ENCODE data around the gene FAM162A. TPM values are rescaled to one million over a fixed set of nuclear protein-coding genes. Genes with fewer than 3 reads are reported as not detected.

Gene FAM162A
- total and polyA plus RNA-seq, 9 of the 15 experiments (the other 6 are each of a cell fraction or from before 2014, with no cell fraction given), result 37.5 to 211 (median 101) TPM

- no peaks in the 10 kb centered on the region for H3K36me3 ChIP-seq (ENCODE audit: control insufficient read depth, insufficient read depth, low read length)
- H3K27me3 ChIP-seq (ENCODE audit: control insufficient read depth in 2 of 2, insufficient read depth in 2 of 2, low read length in 2 of 2), result no peaks in the 10 kb centered on the region
- ATAC-seq (no peak), DNase-seq (ENCODE audit: extremely low read depth in 1 of 4, low spot score in 3 of 4) (no peak), FAIRE-seq (no peak)
- no peaks in the 10 kb centered on the region for H3K9me1 ChIP-seq (ENCODE audit: control insufficient read depth, insufficient read depth, low read length)
- CTCF ChIA-PET (ENCODE audit: low intra/inter-chr PET ratio), result no interaction called here
- intact Hi-C loops (cut with micrococcal nuclease), result no loop called here
- no peak overlapping the region for H3K4me3 ChIP-seq
- peaks cover 0 to 8% of the 10 kb centered on the region in 2 experiments; a peak in 3 of 5 replicates for H3K4me1 ChIP-seq (replicated peaks in 1 of 2; ENCODE audit: control insufficient read depth in 2 of 2, insufficient read depth in 2 of 2, low read length in 2 of 2)
- H2AFZ ChIP-seq (ENCODE audit: low read depth, low read length), result no peak overlapping the region
- no peak overlapping the region for H3K4me2 ChIP-seq (ENCODE audit: insufficient read depth, low read length)
- no peak overlapping the region for H3K27ac ChIP-seq (ENCODE audit: extremely low read depth, low read depth, low read length)
- no TSS peak for BruUV-seq (replicated peaks)
- H4K20me1 ChIP-seq (replicated peaks; ENCODE audit: control insufficient read depth, insufficient read depth, low read length), result no peaks in the 10 kb centered on the region
- H3K9me3 ChIP-seq (replicated peaks; ENCODE audit: control insufficient read depth, insufficient read depth, low read depth, low read length), result no peaks in the 10 kb centered on the region
- POLR2A ChIA-PET, result no interaction called here
- no peak overlapping the region; a peak in 1 of 4 replicates for H3K9ac ChIP-seq (ENCODE audit: insufficient read depth in 1 of 2, low read depth in 2 of 2, low read length in 2 of 2)
- WGBS (ENCODE audit: insufficient coverage, low coverage, missing lambda C conversion rate), result 67% methylated on average over 1 of the region's 4 CpGs
- TF ChIP-seq TOE1 (IDR thresholded peaks at IDR 0.05; ENCODE audit: borderline replicate concordance) (no peak), TOE1 (CRISPR knock-in tag; IDR thresholded peaks at IDR 0.05; ENCODE audit: borderline replicate concordance, low read depth) (no peak), ZC3H4 (CRISPR knock-in tag; IDR thresholded peaks at IDR 0.05; ENCODE audit: borderline replicate concordance) (no peak), YBX1 (IDR thresholded peaks at IDR 0.05) (no peak)
- H3K79me2 ChIP-seq (ENCODE audit: control insufficient read depth, insufficient read depth, low read length), result no peaks in the 10 kb centered on the region
- in situ Hi-C loops (cut with MboI), result no loop called here
These were observed 32.4 kb upstream of the FAM162A start for GRCh38 chr3:122351612-122352011.

DNA sequence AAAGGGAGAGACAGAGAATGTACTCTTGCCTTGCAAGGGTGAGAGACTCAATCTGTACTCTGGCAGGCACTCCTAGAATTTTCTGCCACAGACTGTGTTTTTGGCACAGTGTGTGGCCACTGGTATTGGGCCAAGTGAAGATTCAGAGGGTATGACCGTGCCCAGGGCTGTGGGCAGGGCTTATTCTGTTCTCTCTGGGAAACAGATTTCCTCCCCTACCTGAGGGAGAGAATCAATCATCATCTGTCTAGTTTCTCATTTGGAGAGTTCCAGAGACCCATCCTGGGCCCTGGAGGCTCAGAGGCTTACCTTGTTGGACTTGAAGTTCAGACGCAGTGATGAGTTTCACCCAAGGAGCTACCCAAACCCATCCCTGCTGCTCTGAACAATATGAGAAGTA lies 30.8 kb upstream of the FAM162A start:
- no peak overlapping the region for H3K4me3 ChIP-seq
- H3K4me1 ChIP-seq (replicated peaks in 1 of 2; ENCODE audit: control insufficient read depth in 2 of 2, insufficient read depth in 2 of 2, low read length in 2 of 2), result peaks cover 0 to 8% of the 10 kb centered on the region in 2 experiments; a peak in 3 of 5 replicates
- ChIA-PET CTCF (ENCODE audit: low intra/inter-chr PET ratio) (no interaction called here), POLR2A (interaction anchor here (0.9 kb wide), 1 partner anchor 10 kb away, joined by 3 read pairs; no protein-coding TSS in a partner anchor)
- in situ Hi-C loops (cut with MboI), result no loop called here
- BruUV-seq (replicated peaks), result no TSS peak
- FAIRE-seq, result no peak
- H3K27me3 ChIP-seq (ENCODE audit: control insufficient read depth in 2 of 2, insufficient read depth in 2 of 2, low read length in 2 of 2), result no peaks in the 10 kb centered on the region
- no peaks in the 10 kb centered on the region for H3K9me1 ChIP-seq (ENCODE audit: control insufficient read depth, insufficient read depth, low read length)
- H3K9ac ChIP-seq (ENCODE audit: insufficient read depth in 1 of 2, low read depth in 2 of 2, low read length in 2 of 2), result no peak overlapping the region
- H4K20me1 ChIP-seq (replicated peaks; ENCODE audit: control insufficient read depth, insufficient read depth, low read length), result no peaks in the 10 kb centered on the region
- DNase-seq (ENCODE audit: extremely low read depth in 1 of 4, low spot score in 3 of 4), result no peak
- no peaks in the 10 kb centered on the region for H3K36me3 ChIP-seq (ENCODE audit: control insufficient read depth, insufficient read depth, low read length)
- intact Hi-C loops (cut with micrococcal nuclease), result no loop called here
- no peak overlapping the region for H2AFZ ChIP-seq (ENCODE audit: low read depth, low read length)
- no peaks in the 10 kb centered on the region for H3K79me2 ChIP-seq (ENCODE audit: control insufficient read depth, insufficient read depth, low read length)
- ATAC-seq, result no peak
- no peak overlapping the region for H3K27ac ChIP-seq (ENCODE audit: extremely low read depth, low read depth, low read length)
- no peak overlapping the region for H3K4me2 ChIP-seq (ENCODE audit: insufficient read depth, low read length)
- no peak for TF ChIP-seq E2F8 (IDR thresholded peaks at IDR 0.05; ENCODE audit: low read depth, partially characterized antibody)
- TF ChIP-seq, protein P1, sequence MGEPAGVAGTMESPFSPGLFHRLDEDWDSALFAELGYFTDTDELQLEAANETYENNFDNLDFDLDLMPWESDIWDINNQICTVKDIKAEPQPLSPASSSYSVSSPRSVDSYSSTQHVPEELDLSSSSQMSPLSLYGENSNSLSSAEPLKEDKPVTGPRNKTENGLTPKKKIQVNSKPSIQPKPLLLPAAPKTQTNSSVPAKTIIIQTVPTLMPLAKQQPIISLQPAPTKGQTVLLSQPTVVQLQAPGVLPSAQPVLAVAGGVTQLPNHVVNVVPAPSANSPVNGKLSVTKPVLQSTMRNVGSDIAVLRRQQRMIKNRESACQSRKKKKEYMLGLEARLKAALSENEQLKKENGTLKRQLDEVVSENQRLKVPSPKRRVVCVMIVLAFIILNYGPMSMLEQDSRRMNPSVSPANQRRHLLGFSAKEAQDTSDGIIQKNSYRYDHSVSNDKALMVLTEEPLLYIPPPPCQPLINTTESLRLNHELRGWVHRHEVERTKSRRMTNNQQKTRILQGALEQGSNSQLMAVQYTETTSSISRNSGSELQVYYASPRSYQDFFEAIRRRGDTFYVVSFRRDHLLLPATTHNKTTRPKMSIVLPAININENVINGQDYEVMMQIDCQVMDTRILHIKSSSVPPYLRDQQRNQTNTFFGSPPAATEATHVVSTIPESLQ (CRISPR knock-in tag; IDR thresholded peaks at IDR 0.05), result no peak
- TF ChIP-seq ZNF444 (CRISPR knock-in tag; IDR thresholded peaks at IDR 0.05), result no peak
- no peak for TF ChIP-seq BHLHE40 (IDR thresholded peaks at IDR 0.05; ENCODE audit: low read length)
- TF ChIP-seq ZNF57 (CRISPR knock-in tag; IDR thresholded peaks at IDR 0.05), result no peak
- TF ChIP-seq SMARCB1 (IDR thresholded peaks at IDR 0.05; ENCODE audit: insufficient read length, low read depth), result no peak
- no peak for TF ChIP-seq IRF2 (CRISPR knock-in tag; IDR thresholded peaks at IDR 0.05)
- WGBS (ENCODE audit: insufficient coverage, low coverage, missing lambda C conversion rate), result 26% methylated on average over 2 of the region's 2 CpGs
- no peaks in the 10 kb centered on the region for H3K9me3 ChIP-seq (replicated peaks; ENCODE audit: control insufficient read depth, insufficient read depth, low read depth, low read length)

Measured in K562 (cell line).